Suppressor macrophage treated with lipopolysaccharide for 4 hours (primary cell): ENCODE measurements around the gene OBP2B.
A peak's percentile ranks its signal among the peaks of the same experiment; 100 is the strongest.
"Not testable (repeated sequence)": the region's sequence is repeated elsewhere in the genome, so short reads cannot be mapped to it uniquely, and the experiment has no call there.

ENCODE experiments used
- DNase-seq: peaks from one replicate; pipeline ENCODE4 v3.0.0-alpha.2; 2020

The OBP2B gene

DNA sequence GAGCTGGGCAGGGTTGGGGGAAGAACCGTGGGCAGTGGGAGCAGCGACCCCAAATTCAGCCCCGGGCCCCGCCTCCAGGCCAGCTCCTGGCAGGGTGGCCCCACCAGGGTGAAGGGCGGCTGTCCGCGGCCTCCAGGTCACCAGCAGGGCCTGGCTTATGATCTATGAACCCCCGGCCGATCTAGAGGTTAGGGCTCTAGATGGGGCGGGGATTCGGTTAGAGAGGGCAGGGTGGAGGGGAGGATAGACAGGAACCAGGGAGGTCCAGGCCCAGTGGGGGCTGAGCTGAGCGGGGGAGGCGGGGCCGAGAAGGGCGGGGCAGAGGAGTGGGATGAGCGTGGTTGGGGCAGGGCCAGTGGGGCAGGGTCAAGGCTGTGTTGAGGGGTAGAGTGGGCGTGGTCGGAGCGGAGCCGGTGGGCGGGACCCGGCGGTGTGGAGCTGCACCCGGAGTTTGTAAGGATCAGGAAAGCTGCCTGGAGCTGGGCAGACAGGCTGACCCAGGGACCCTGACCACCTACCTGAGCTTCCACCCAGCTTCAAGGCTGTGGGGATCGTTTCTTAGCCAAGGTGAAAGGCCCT is 29.3 kb upstream of the OBP2B start:
- peak; percentile 42 for DNase-seq

DNA sequence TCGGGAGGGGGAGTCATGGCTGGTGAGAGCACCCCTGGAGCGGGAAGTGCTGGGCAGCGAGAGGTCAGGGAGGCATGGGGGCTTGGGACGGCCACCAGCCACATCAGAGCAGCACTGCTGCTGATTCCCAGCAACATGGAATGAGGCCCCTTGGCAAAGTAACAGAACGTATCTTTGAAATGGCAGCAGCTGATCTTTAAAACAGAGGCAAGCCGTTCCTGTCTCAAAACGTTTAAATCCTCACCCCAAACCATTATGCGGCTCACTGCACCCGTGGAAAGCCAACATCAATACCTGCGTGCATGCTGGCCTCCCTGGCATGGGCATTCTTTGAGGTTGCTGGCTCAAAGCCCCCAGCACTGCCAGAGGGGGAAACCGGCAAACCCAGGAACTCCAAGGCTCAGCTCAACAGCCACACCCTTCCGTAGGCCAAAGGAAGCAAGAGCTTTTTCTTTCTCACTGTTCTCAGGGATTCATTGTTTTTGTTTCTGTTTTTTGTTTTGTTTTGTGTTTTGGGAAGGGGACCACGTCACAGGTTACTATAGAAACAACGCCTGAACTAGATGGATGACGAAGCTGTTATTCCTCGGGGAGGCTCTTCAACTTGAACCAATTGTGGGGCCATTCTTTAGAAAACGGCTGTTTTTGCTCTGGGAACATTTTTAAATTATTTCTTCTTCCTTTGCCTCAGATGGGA is 28.1 kb upstream of the OBP2B start:
- no peak for DNase-seq

DNA sequence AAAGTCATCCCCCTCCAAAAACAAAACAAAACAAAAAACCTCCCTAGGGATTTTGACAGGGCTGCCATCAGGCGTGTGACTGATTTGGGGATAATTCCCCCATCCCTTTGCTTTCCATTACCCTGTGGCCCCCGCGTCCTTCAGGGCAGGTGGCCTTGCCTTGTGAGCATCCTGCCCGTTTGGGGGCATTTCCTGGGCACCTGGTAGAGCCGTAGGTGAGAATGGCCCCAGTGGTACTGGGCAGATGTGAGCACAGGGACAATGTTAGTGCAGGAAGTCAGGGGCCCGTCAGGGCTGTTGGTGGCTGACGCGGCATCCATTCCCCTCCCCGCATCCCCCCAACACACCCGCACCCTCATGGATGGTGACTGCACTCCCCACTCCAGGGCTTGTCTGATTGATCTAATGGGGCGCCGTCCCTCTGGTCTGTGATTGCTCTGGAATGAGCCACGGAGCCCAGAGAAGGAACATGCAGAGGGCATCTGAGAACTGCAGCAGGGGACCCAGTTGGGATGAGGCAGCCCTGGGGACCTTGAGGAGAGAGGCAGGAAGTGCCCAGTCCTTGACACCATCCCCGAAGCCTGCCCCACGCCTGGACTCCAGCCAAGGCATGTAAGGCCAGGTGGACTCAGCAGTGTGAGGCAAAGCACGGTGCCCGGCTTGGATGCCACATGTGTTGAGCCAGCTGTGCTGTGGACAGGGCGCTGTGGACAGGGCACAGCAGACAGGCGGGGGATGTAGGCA is 27.4 kb upstream of the OBP2B start:
- not testable (repeated sequence) for DNase-seq

DNA sequence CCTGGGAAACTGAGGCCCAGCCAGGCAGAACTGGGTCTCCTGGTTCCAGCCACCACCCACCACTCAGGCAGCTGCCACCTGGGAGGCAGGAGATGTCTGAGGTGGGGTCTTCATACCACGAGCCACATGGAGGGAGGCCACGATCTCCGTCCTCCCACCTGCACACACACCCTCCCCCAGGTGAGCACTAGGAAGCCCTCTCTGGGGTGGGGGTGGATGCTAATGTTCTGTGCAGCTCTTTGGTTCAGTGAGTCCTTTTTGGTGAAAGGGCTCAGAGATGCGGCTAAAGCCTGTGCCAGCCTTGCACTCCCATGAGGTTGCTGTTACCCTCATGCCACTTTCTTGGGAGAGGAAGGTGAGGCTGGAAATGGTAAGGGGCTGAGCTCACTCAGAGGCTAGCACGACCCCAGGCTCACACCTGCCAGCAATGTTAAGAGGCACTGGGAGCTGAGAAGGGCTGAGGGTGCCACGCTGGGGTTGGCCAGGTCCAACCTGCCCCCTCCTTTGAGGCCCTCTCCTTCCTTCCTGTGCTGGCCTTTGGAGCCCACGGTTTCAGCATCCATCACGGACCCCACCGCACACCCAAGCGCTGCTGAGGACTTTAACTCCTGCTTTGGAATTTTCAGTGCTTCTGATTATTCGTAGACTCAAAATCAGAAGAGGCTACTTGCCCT is 26.6 kb upstream of the OBP2B start:
- no peak for DNase-seq

DNA sequence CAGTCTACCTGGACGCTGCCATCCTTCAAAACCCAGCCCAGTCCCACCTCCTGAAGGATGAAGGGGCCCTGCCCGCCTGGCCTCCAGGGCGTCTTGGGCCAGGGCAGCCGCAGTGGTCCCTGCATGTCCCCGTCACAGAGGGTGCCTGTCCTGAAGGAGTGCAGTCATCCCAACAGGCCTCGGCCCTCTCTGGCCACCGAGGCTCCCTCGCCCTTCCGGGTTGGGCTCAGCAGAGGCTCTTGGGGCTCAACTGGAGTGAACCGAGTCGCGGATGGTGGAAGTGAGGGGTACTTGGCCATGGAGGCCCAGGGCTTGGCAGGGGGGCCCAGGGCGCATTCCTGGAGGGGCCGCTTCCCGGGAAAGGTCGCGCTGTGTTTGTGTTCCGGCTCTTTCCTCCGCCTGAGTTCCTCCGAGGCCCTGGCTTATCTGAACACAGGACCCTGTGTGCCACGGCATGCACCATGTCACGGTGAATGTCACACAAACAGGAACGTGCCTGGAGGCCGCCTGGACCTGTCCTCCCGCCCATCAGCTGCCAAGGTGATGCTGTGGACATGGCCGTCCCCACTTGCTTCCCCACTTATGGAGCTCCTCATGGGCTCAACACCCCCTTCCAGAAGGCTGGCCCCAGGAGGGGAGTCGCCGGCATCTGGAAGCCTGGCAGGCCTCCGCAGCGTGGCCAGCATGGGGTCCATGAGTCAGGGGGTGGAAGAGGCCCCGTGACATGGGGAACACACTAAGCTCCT is 25.7 kb upstream of the OBP2B start:
- no peak for DNase-seq

DNA sequence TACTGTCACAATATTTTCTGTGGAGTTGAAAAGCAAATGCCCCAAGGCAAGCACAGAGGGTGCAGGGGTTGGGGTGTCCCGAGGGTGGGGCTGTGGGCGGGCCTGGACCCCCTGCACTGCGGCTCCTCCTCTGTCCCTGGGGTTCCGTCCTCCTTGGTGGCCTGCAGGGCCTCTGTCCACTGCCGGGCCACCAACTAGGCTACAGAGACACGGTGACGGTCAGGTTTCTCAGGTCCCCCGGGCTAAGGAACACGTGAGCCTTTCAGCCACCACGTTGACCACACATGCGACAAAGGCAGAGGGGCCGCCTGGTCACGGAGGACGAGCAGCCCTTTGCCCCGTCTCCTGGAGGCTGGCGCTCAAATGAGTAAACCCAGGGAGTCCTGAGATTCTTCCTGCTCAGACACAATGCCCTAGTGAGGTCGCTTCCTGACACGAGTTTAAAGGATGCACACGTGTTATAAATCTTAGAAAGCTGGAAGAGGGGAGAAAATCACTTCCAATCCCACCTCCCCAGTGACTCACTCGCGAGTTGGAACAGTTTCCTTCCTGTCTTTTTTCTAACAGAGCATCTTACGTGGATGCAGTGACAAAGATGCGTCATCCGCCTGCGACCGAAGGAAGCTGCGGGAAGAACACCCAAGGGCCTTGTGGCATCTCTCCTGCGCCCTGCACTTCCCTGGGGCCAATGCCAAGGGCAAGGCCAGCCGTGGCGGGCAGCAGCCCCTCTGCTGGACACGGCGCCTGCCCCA is 24.8 kb upstream of the OBP2B start:
- DNase-seq = no peak

DNA sequence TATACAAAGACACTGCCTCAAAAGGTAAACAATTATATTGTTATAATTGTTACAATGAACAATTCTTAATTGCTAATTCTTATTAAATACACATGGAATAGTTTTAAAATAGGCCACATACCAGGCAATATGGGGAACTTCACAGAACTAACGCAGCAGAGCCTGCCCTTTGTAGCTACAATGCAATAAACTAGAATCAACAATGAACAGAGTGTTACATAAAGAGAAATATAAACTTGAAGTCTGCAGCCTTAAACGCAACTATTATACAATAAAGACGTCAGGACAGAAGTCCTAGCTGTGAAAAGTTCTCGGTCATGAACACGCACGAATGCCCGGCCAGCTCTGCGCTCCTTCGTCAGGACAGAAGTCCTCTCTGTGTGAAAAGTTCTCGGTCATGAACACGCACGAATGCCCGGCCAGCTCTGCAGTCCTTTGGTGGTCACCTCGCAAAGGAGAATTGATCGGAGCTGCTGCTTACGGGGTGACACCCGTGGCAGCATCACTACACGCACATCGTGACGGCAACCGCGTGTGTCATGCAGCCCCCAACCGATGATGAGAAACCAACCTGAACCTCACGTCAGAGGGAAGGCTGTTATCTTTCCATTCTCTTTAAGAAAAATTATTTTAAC is 23.0 kb upstream of the OBP2B start:
- DNase-seq = not testable (repeated sequence)

DNA sequence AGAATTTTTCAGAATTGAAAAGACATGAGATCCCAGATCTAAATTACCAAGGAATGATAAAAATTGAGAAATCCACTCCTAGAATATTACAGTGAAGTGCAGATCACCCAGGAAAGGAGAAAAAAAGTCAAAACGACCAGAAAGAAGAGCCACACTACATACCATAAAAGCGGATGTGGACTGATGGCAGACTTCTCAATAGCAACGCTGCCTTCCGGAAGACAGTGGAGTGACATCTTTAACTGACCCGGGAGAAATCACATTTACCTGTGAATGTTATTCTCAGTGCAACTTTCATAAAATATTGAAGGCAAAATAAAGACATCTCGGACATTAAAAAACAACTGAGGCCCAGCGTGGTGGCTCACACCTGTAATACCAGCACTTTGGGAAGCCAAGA is 21.5 kb upstream of the OBP2B start:
- DNase-seq = not testable (repeated sequence)

DNA sequence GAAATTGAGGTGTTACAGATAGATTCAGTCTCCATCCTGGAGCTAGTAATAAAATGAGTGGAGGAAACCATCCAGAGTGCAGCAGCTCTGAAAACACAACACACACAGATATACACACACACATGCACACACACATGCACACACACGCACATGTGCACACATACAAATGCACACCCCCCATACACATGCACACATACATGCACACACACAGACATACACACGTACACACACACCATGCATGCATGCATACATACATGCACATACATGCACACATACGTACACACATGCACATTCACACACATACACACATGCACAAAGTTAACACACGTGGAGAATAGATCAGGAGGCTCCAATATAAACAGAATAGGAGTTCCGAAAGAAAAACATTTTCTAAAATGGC is 21.0 kb upstream of the OBP2B start:
- no peak for DNase-seq

DNA sequence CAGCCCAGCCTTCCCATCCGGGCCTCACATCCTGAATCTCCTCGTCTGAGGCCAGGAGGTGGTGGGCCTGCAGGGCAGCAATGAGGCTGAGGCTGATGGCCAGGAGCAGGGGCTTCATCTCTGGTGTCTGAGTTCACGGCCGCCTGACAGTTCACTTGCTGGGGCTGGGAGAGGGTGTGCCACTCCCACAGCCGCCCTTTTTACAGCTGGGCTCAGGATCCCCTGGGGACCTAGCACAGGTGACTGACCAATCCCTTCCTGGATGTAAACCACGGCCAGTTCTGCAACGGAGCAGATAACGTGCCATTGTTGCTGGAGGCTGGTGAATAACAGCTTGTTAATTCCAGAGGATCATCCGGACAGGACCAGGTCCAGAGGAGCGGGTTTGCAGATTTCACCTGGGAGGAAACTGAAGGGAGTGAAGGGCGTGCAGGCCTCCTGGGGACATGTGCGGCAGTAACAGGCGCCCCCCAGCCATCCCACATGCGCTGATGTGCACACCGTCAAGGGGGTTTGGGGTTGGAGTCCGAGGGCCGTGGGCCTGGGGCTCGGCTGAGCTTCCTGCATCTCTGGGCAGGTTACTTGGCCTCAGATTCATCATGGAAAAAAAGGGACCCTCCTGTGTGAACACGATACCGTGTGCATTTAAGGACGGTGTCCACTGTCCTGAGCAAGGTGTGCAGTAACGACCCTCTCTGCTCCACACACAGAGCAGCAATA is 19.6 kb upstream of the OBP2B start:
- DNase-seq = not testable (repeated sequence)

DNA sequence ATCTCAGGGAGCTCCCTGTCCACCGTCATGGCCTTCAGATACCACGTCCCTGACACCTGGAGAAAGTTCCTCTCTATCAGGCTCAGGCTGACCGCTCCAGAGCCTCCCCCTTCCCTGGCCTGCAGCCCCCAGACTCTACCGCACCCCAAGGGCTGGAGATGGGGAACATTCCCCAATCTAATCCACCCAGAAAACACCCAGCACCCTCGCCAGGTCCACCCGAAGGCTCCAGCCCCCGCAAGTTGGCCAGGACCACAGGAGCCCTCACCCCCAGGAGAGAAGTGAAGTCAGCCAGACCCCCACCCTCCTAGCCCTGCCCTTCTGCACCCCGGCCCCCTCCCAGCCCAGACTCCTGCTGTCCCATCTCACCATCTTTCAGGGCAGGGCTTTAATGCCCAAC is 18.9 kb upstream of the OBP2B start:
- not testable (repeated sequence) for DNase-seq

DNA sequence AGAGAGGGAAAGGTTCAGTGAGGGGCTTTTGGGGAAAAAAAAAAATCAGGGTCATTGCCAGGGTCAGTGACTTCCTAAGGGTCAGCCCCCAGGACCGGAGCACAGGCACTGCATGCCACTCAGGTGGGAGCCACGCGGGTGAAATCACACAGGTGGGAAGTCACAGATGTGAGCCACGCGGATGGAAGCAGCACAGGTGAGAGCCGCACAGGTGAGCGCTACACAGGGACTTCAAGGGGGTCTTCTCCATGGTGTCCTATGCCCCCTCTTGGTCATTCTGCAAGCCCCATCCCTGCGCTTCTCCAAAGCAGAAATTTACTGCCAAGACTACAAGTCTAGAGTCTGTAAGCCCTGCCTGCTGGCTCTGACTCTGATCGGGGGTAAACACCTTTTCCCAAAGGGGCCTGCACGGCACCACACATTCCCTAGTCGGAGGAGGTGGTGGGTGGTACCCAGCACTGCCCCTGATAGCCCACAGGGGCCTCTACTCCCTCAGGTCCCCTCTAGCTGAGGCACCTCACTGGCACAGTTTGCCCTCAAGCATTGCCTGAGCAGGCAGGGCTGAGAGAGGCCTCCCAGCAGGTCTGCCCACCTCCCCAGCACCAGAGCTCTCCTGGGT is 18.3 kb upstream of the OBP2B start:
- DNase-seq = no peak

DNA sequence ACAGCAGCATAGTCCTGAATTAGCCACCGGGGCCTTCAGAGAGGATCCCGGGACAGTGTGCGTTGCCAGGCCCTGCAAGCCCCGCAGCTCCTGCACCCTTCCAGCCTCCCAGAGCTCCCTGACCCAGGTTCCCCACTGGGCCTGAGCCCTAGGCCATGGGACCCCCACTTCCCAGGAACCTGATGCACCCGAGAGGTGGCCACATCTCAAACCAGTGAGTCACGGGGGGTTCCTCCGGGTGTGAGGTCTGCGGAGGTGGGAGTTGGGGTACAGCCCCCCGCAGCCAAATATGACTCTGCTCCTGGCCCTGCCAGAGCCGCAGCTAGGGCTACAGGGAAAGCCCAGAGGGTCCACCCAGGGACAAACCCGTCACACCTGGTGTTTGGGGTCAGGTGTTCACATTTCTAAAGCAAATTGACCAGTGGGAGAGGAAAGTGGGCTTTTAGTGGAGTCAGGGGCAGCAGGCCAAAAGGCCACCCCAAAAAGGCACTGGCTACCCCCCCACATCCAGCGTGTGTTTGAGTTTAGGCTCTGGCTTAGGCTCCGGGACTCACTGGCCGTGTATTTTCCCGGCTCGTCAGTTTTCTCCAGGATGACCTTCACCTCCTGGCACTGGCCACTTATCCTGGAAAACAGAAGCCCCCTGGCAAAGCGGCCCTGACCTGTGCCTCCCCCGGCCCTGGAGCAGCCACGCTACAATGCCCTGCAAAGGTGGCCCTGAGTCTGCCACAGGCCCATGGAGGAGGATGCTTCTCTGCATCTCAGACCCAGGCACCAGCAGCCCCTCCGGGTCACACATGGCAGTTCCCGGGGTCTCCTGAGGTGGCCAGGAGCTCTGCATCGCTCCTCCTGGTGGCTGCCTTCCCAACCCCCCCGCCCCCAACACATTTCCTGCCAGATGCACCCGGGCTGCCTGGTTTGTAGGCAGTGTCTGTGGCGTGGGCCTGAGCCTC is 17.4 kb upstream of the OBP2B start:
- DNase-seq = no peak

DNA sequence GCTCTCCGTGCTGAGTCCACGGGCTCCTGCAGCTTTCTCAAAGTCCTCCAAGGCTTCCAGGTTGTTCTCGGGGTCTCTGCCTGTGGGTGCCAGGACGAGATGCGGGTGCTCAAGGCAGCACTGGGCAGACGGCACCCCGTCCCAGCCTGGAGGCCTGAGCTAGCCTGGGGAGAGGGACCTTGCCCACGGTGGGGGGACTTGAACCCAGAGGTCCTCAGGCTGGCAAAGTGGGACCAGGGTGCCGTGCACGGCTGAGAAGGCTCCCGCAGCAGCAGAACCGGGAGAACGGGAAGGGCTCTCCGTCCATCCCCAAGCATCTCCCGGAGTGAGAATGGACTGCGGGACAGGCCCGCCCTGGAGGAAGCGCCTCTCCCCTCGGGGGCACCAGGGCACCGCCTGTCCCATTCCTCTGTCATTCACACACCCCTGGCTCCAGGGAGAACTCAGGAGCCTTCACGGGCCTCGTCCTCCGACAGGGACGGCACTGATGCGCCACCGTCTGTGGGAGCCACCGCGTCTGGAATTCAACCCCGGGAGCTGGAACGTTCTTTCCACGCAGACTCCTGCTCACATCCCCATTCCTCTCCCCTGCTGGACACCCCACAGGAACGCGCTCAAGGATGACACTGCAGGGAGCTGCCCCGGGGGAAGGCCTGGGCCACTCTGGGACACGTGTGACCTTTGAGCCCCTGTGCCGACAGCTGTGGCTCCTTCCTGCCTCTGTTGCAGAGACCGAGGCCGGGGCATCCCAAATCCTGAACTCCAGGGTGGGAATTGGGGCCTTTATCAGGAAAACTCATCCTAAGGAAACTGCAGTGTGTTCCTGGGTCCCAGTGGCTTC is 16.3 kb upstream of the OBP2B start:
- no peak for DNase-seq

DNA sequence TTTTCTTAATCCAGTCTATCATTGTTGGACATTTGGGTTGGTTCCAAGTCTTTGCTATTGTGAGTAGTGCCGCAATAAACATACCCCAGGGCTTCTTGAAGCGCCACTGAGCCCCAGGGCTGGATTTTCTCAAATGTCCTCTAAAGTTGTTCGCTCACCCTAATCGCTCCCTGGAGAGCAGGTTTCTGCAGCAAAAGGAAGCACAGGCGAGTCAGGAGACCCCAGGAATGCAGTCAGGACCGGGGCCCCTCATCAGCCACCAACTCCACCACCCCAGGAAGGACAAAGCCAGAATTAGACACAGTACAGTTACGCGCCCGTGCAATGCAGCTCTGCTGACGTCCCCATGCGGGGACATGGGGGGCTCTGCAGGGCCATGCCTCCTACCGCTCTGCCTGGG is 15.7 kb upstream of the OBP2B start:
- no peak for DNase-seq

DNA sequence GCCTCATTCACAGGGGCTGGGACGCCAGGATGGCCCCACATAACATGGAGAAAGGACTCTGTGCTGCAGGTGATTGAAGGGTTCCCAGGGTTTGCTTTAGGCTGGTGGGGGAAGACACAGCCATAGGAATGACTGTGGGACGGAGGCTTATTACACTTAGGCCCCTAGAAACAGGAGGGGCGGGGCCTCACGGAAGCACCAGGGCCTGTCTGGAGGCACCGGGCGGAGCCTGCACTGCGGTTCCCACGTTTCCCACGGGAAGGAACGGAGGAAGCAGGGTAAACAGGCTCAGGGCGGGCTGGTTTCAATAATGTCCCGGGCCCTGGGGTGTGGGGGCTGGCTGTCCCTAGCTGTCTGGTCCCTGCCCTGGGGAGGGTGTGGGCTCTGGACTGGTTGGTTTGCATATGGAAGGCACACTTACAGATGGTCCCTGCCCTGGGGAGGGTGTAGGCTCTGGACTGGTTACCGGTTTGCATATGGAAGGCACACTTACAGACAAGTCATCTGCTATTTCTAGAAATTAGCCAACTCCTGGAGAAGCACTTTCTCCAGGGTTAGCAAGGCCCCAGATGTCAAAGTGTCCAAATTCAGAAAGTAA is 14.2 kb upstream of the OBP2B start:
- not testable (repeated sequence) for DNase-seq

DNA sequence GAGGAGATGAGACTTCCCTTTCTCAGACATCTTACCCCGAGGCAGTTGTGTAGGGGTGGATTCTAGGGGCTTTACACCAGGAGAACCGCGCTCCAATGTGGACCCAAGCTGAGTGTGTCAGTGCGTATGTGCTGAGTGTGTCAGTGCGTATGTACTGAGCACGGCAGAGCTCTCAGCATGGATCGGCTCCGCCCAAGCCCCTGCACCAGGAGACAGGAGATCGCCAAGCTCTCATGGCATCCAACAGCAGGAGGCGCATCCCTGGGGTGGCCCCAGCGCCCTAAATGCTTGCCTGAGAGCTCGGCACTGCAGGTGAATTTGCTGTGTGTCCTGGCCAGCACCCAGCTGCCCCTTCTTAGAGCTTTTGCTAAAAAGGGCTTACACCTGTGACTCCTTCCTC is 12.9 kb upstream of the OBP2B start:
- DNase-seq = not testable (repeated sequence)
